KMS-11 (cell line): ENCODE measurements around the gene ANKRD55.
"Not testable (repeated sequence)": the region's sequence is repeated elsewhere in the genome, so short reads cannot be mapped to it uniquely, and the experiment has no call there.

Experiments used
- H2AFZ ChIP-seq: fragments of 200-600 bp; sonication (generic); 2 replicates; pipeline ENCODE4 v1.6.1; 2016; ENCODE audit warnings: antibody characterized with exemption, mixed run types, low read depth
- H3K27ac ChIP-seq: fragments of 200-600 bp; sonication (generic); 2 replicates; pipeline ENCODE4 v1.6.1; 2016; ENCODE audit warnings: mild to moderate bottlenecking, mixed run types
- H3K27me3 ChIP-seq: fragments of 200-600 bp; sonication (generic); 2 replicates; pipeline ENCODE4 v1.6.1; 2017; ENCODE audit warnings: mild to moderate bottlenecking, low read depth, mixed run types, moderate library complexity; ENCODE audit not compliant: insufficient read depth
- H3K36me3 ChIP-seq: fragments of 200-600 bp; sonication (generic); 2 replicates; pipeline ENCODE4 v1.6.1; 2017; ENCODE audit warnings: mild to moderate bottlenecking, mixed run types; ENCODE audit not compliant: insufficient read depth
- H3K4me1 ChIP-seq: fragments of 200-600 bp; sonication (generic); 2 replicates; pipeline ENCODE4 v1.6.1; 2016; ENCODE audit warnings: mild to moderate bottlenecking, low read depth, mixed run types; ENCODE audit not compliant: poor library complexity, severe bottlenecking
- H3K4me2 ChIP-seq: fragments of 200-600 bp; sonication (generic); 2 replicates; pipeline ENCODE4 v1.7.0; 2016; ENCODE audit warnings: mild to moderate bottlenecking, mixed run types
- H3K4me3 ChIP-seq: fragments of 200-600 bp; sonication (generic); IDR thresholded peaks from 2 replicates; pipeline ENCODE4 v1.6.1; 2017; ENCODE audit warnings: low read depth, low read length, mixed read lengths; ENCODE audit not compliant: insufficient read depth
- H3K79me2 ChIP-seq: fragments of 200-600 bp; sonication (generic); 2 replicates; pipeline ENCODE4 v1.6.1; 2016; ENCODE audit warnings: low read depth, mixed run types; ENCODE audit not compliant: insufficient read depth
- H3K9ac ChIP-seq: fragments of 200-600 bp; sonication (generic); 2 replicates; pipeline ENCODE4 v1.6.1; 2016; ENCODE audit warnings: mild to moderate bottlenecking, mixed run types
- H4K20me1 ChIP-seq: fragments of 200-600 bp; sonication (generic); 2 replicates; pipeline ENCODE4 v1.6.1; 2016; ENCODE audit warnings: mild to moderate bottlenecking, mixed run types; ENCODE audit not compliant: insufficient read depth
- TF ChIP-seq, protein P1 (sequence below): fragments of 200-600 bp; sonication (generic); conservative IDR thresholded peaks from 2 replicates; pipeline ENCODE4 v1.6.1; 2017; ENCODE audit warnings: low read depth, mild to moderate bottlenecking, antibody characterized with exemption, low read length, moderate library complexity, mixed read lengths

The ANKRD55 gene

GRCh38 chr5:56208681-56209080 is 24.4 kb downstream of the ANKRD55 start:
- TF ChIP-seq, protein P1, sequence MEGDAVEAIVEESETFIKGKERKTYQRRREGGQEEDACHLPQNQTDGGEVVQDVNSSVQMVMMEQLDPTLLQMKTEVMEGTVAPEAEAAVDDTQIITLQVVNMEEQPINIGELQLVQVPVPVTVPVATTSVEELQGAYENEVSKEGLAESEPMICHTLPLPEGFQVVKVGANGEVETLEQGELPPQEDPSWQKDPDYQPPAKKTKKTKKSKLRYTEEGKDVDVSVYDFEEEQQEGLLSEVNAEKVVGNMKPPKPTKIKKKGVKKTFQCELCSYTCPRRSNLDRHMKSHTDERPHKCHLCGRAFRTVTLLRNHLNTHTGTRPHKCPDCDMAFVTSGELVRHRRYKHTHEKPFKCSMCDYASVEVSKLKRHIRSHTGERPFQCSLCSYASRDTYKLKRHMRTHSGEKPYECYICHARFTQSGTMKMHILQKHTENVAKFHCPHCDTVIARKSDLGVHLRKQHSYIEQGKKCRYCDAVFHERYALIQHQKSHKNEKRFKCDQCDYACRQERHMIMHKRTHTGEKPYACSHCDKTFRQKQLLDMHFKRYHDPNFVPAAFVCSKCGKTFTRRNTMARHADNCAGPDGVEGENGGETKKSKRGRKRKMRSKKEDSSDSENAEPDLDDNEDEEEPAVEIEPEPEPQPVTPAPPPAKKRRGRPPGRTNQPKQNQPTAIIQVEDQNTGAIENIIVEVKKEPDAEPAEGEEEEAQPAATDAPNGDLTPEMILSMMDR: no peak

DNA sequence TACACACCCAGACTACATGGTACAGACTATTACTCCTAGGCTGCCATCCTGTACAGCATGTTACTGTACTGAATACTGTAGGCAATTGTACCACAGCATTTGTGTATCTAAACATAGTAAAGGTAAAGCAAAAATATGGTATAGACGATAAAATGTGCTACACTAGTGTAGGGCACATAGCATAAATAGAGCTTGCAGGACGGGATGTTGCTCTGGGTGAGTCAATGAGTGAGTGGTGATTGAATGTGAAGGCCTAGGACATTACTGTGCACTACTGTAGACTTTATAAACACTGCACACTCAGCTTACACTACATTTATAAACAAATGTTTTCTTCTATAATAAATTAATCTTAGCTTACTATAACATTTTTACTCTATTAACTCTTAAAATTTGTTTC is 25.6 kb downstream of the ANKRD55 start:
- TF ChIP-seq, protein P1: no peak
- no peaks in the 10 kb centered on the region for H3K27me3 ChIP-seq
- no peak overlapping the region for H3K4me2 ChIP-seq
- H4K20me1 ChIP-seq: no peaks in the 10 kb centered on the region
- no peak overlapping the region for H3K9ac ChIP-seq
- H3K27ac ChIP-seq: no peak overlapping the region
- no peaks in the 10 kb centered on the region for H3K79me2 ChIP-seq
- no peak overlapping the region for H3K4me3 ChIP-seq
- no peaks in the 10 kb centered on the region for H3K36me3 ChIP-seq
- H2AFZ ChIP-seq: no peak overlapping the region
- H3K4me1 ChIP-seq: no peaks in the 10 kb centered on the region

More at GRCh38 chr5:56208681-56209080, 24.4 kb downstream of the ANKRD55 start:
- Histone ChIP-seq H3K27ac (no peak overlapping the region), H3K36me3 (no peaks in the 10 kb centered on the region), H3K9ac (no peak overlapping the region), H2AFZ (no peak overlapping the region), H3K4me1 (no peaks in the 10 kb centered on the region), H3K4me2 (no peak overlapping the region), H4K20me1 (no peaks in the 10 kb centered on the region), H3K4me3 (no peak overlapping the region), H3K79me2 (no peaks in the 10 kb centered on the region), H3K27me3 (no peaks in the 10 kb centered on the region)

DNA sequence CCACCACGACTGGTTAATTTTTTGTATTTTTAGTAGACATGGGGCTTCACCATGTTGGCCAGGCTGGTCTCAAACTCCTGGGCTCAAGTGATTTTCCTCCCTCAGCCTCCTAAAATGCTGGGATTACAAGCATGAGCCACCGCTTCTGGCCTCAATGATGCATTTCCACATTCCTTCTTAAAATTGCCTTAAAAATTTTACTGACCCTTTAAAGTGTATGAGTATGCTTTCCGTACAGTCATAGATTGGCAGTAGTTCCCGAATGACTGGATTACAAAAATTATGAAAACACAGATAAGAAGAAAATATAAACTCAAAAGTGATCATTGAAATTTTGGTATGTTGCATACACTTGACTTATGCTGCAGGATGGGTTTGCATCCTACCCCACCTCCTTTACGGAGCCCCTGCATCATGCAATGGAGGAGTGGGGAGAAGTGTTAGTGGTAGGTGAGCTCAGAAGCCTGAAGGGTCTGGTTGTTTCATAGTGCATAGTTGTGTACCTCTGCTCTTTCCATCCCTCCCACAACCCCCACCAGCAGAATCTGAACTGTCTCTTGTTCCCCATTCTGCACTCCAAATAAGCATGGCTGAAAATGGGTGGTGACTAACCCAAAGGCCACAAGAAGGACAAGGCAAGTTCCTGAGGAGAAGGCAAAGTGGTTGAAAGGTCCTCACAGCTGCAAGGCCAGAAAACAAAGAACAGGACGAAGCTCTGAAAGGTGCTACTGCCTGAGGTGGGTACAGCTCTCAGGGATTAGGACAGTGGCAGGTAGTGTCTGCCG is 26.8 kb downstream of the ANKRD55 start:
- H3K27ac ChIP-seq: no peak overlapping the region
- H3K9ac ChIP-seq: no peak overlapping the region
- H3K4me2 ChIP-seq: no peak overlapping the region
- no peak overlapping the region for H2AFZ ChIP-seq
- H4K20me1 ChIP-seq: no peaks in the 10 kb centered on the region
- TF ChIP-seq, protein P1: no peak
- no peaks in the 10 kb centered on the region for H3K79me2 ChIP-seq
- no peaks in the 10 kb centered on the region for H3K27me3 ChIP-seq
- peaks cover 8% of the 10 kb centered on the region for H3K4me1 ChIP-seq
- no peaks in the 10 kb centered on the region for H3K36me3 ChIP-seq
- H3K4me3 ChIP-seq: no peak overlapping the region

- not testable (repeated sequence) for H3K79me2 ChIP-seq, H3K9ac ChIP-seq, H3K4me2 ChIP-seq, H3K4me3 ChIP-seq, H3K36me3 ChIP-seq, H4K20me1 ChIP-seq, H3K27me3 ChIP-seq, H2AFZ ChIP-seq, H3K27ac ChIP-seq
- H3K4me1 ChIP-seq: peaks cover 30% of the 10 kb centered on the region
Measured at GRCh38 chr5:56203936-56204335, 29.2 kb downstream of the ANKRD55 start.

- Histone ChIP-seq H3K79me2 (no peaks in the 10 kb centered on the region), H2AFZ (no peak overlapping the region), H3K4me3 (no peak overlapping the region), H3K27ac (no peak overlapping the region), H3K27me3 (no peaks in the 10 kb centered on the region), H3K4me1 (peaks cover 45% of the 10 kb centered on the region), H4K20me1 (no peaks in the 10 kb centered on the region), H3K4me2 (no peak overlapping the region), H3K36me3 (no peaks in the 10 kb centered on the region), H3K9ac (no peak overlapping the region)
- TF ChIP-seq, protein P1: no peak
Measured at GRCh38 chr5:56202483-56202882, 30.6 kb downstream of the ANKRD55 start.

GRCh38 chr5:56201762-56202261 is 31.3 kb downstream of the ANKRD55 start:
- not testable (repeated sequence) for H3K36me3 ChIP-seq, H3K4me3 ChIP-seq, H3K9ac ChIP-seq, H4K20me1 ChIP-seq, H3K27me3 ChIP-seq, H2AFZ ChIP-seq, H3K79me2 ChIP-seq, H3K27ac ChIP-seq
- H3K4me2 ChIP-seq: peak overlapping the region; percentile 23; the same call in 1 of the 2 replicates
- H3K4me1 ChIP-seq: peaks cover 51% of the 10 kb centered on the region
